Measurements from ENCODE around the gene TUBG1. TPM values are rescaled to one million over a fixed set of nuclear protein-coding genes. Genes with fewer than 3 reads are reported as not detected.
A peak's percentile ranks its signal among the peaks of the same experiment; 100 is the strongest.

TUBG1 gene
- 45.6 TPM for total RNA-seq
- long read RNA-seq, transcript TUBG1-201 (11 exons, 1,611 nt): major isoform, 103 of 128 reads
- long read RNA-seq, partial matches to known transcripts: 16 of 128 reads
- long read RNA-seq, other reads (novel, unspliced or antisense): 9 of 128 reads

DNA sequence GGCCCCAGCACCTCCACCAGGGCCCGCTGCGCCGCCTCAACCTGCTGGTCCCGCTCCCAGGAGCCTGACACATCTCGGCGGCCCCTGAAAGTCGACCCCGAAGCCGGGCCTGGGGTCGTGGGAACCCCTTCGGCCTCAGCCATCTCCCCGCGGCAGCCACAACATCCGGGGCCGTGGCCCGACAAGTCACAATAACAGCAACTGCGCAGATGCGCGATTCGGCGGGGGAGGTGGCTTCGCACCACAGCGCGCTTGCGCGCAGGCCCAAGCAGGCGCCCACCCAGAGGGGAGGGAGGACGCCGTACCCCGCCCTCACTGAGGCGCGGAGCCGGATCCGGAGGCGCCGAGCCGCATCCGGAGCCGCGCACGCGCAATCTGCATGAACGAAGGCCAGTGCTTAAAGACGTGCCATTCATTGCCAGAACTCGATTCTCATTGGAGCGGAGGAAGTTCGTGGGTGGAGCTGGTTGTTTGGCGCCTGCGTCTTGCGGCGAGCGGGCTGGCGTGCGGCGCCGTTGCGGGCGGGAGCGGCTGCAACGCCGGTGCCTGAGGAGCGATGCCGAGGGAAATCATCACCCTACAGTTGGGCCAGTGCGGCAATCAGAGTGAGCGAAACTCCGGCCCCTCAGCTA is at the start of gene TUBG1, which contains the start of gene RETREG3:
Gene TUBG1, plus strand, starts transcription at position 502 of the 632 bp plus-strand sequence. Its CDS starts 55 bp downstream, at position 557.
Gene RETREG3, minus strand, starts transcription at position 193 of the 632 bp plus-strand sequence. Its CDS starts 50 bp downstream, at position 143.
- DNase-seq (ENCODE audit: low spot score): peak; percentile 99
- intact Hi-C loops (cut with DNase I): loop anchor here (2.0 to 5.0 kb wide), 3 partner anchors 32 to 66 kb away; partner anchors contain the start of genes MLX and PSMC3IP

DNA sequence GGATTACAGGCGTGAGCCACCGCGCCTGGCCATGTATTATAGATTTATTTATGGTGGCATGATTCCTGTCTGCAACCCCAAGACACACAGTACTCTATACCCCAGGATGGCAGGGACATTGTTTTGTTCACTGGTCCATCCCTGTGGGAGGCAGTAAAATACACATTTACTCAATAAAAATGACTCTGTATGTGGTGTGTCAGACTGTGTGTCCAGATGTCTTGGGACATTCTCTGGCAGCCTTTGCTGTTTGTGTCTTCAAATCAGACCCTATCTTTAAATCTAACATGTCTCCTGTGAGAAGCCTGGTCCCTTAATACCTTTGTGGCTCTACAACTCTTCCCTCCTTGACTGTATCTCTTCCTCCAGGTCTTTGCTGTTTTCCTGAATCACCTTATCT is 49.2 kb upstream of the TUBG1 start:
- no peak for DNase-seq (ENCODE audit: low spot score)
- intact Hi-C loops (cut with DNase I): no loop called here

DNA sequence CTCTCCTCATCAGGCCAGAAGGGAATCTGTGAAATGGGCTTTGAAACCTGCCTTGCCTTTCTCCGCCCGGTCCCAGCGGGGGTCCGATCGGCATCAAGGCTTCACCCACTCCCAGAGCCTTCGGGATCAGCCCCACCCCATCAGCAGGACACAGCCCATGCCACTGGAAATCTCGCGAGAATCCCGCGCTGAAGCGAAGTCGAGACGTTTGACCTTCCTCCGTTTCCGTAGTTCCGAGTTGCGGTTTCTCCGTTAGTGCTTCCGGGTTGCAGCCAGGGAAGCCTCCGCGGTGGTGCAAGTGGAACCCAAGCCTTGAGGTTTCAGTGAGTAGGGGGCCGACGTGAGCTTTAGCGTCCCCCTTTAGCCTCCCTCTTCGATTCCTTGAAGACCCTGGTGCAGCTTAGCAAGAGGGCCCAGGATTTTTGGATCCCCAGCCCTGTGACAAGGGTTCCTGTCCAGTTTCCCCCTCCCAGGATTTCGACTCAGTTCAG is 47.5 kb upstream of the TUBG1 start, which contains the start of gene COASY:
Gene COASY, plus strand, starts transcription at position 252 of the 491 bp plus-strand sequence. CDS start 475 bp downstream, outside the sequence.
- intact Hi-C loops (cut with DNase I): no loop called here

DNA sequence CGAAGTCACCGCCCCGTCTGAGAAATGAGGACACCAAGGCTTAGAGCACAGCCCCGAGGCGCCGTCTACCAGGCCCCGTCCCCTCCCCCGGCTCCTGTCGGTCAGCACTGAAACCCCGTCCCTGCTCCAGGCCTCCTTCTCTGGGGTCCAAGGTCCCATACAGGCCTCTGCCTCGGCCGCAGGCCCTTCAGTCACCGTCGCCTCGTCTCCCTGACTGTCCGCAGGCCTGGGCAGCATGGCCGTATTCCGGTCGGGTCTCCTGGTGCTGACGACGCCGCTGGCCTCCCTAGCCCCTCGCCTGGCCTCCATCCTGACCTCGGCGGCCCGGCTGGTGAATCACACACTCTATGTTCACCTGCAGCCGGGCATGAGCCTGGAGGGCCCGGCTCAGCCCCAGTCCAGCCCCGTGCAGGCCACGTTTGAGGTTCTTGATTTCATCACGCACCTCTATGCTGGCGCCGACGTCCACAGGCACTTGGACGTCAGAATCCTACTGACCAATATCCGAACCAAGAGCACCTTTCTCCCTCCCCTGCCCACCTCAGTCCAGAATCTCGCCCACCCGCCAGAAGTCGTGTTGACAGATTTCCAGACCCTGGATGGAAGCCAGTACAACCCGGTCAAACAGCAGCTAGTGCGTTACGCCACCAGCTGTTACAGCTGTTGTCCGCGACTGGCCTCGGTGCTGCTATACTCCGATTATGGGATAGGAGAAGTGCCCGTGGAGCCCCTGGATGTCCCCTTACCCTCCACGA is 46.9 kb upstream of the TUBG1 start:
- no peak for DNase-seq (ENCODE audit: low spot score)
- intact Hi-C loops (cut with DNase I): no loop called here

More for the DNA sequence above, 47.5 kb upstream of the TUBG1 start, which contains the start of gene COASY:
- DNase-seq (ENCODE audit: low spot score): peak; percentile 97

DNA sequence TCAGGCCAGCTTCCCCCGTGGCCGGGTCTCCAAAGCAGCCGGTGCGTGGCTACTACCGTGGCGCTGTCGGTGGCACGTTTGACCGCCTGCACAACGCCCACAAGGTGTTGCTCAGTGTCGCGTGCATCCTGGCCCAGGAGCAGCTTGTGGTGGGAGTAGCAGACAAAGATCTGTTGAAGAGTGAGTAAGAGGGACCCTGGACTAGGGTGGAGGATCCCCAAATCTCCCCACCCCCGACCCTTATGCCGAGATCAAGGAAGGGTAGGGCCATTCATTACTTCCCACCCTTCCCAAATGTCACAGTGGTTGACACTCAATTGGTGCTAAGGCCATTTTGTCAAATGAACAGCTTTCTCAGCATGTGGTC is 46.4 kb upstream of the TUBG1 start:
- intact Hi-C loops (cut with DNase I): no loop called here
- no peak for DNase-seq (ENCODE audit: low spot score)

DNA sequence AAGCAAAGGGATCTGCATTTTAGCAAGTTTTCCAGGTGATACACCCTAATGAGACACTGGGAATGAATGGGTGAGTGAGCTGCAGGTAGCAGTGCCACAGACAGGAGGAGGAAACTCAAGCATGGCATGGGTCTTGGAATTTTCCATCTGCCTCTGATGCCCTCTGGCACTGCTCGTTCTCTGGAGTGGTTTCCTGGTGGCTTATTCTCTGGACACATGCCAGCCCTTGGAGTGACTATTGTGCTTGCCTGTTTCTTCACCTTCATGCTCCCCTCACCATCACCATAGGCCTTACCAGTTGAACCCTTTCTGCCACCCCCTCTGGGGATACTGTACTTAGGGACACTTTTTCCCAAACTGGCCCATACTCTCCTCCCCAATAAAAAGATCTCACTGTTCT is 45.9 kb upstream of the TUBG1 start:
- intact Hi-C loops (cut with DNase I): no loop called here
- no peak for DNase-seq (ENCODE audit: low spot score)

DNA sequence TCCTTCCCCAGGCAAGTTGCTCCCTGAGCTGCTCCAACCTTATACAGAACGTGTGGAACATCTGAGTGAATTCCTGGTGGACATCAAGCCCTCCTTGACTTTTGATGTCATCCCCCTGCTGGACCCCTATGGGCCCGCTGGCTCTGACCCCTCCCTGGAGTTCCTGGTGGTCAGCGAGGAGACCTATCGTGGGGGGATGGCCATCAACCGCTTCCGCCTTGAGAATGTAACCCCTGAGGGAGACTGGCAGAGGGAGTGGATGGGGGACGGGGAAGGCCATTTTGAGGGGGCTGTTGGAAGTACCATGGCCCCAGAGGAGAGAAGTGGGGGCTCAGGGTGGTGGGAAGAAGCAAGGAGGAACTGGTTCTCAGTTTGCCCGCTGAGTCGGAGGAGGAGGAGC is 45.5 kb upstream of the TUBG1 start:
- DNase-seq (ENCODE audit: low spot score): no peak
- intact Hi-C loops (cut with DNase I): no loop called here

DNA sequence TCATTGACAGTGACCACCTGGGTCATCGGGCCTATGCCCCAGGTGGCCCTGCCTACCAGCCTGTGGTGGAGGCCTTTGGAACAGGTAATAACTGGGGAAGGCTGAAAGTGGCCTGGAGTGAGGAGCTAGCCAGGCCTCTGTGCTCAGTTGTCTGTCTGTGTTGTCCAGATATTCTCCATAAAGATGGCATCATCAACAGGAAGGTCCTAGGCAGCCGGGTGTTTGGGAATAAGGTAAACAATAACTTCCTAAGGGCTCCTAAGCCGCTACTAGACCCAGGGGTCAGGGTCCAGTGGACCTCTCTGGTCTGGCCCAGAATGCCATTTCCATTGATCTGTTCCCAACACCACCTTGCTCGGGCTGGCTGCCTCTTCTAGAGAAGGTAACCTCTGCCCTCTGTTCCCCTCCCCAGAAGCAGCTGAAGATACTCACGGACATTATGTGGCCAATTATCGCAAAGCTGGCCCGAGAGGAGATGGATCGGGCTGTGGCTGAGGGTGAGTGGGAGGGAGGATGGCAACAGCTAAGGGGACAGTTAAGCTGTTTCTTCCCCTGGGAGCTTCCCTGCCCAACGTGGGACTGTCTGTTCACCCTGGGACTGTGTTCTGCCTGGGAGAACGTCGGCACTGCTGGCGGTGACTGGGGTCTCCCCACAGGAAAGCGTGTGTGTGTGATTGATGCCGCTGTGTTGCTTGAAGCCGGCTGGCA is 44.5 kb upstream of the TUBG1 start:
- no peak for DNase-seq (ENCODE audit: low spot score)
- intact Hi-C loops (cut with DNase I): loop anchor here (5.0 kb wide), 1 partner anchor 42 kb away; the partner anchor contains the start of genes RETREG3 and TUBG1

DNA sequence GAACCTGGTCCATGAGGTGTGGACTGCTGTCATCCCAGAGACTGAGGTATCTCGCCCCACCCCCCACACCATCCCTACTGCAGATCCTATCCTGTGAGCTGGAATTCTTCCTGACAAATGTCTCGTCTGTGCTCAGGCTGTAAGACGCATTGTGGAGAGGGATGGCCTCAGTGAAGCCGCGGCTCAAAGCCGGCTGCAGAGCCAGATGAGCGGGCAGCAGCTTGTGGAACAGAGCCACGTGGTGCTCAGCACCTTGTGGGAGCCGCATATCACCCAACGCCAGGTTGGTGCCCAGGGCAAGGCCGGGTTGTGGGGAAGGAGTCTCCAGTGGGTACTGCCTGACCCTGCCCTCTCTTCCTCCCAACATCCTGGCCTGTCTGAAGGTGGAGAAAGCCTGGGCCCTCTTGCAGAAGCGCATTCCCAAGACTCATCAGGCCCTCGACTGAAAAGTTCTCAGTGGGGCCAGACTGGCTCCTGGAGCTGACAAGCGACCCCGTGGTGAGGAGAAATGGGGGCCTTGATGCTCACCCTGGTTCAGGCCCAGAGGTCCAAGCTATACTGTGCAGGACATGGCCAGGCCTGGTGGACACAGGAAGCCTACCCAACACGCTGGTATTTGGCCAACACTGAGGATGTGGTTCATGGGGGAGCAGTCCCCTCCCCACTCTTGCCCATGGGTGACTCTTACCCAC is 43.8 kb upstream of the TUBG1 start:
- DNase-seq (ENCODE audit: low spot score): no peak
- intact Hi-C loops (cut with DNase I): loop anchor here (5.0 kb wide), 1 partner anchor 42 kb away; the partner anchor contains the start of genes RETREG3 and TUBG1

DNA sequence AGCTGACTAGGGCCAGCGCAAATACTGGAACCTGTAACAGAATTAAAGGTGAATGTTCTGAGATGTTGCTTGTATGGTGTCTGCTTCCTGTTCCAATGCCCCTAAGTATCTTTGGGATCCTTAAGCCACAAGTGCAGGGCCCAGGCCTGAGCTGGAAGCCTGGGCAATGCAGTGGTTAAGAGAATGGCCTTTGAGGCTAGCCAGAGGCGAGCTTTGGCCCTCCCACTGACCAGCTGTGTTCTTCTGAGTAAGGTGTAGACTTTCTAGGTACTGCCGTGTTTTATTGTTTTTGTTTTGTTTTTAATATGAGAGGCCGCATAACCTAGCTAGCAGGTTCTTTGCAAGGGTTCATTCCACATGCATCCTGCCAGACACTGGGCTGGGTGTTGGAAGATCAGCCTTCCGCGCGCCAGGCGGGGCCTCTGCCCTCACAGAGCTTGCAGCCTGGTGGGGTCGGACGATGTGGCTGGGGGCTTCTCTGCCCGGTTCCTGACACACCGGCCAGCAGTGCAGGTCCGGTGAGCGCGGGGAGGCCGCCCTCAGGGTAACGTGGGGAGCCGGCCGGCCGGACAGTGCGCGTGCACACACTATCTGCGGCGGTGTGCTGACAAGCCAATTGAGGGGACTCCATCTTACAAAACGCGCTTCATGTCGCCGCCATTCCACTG is 43.1 kb upstream of the TUBG1 start:
- intact Hi-C loops (cut with DNase I): loop anchor here (5.0 kb wide), 1 partner anchor 41 kb away; the partner anchor contains the start of genes RETREG3 and TUBG1

DNA sequence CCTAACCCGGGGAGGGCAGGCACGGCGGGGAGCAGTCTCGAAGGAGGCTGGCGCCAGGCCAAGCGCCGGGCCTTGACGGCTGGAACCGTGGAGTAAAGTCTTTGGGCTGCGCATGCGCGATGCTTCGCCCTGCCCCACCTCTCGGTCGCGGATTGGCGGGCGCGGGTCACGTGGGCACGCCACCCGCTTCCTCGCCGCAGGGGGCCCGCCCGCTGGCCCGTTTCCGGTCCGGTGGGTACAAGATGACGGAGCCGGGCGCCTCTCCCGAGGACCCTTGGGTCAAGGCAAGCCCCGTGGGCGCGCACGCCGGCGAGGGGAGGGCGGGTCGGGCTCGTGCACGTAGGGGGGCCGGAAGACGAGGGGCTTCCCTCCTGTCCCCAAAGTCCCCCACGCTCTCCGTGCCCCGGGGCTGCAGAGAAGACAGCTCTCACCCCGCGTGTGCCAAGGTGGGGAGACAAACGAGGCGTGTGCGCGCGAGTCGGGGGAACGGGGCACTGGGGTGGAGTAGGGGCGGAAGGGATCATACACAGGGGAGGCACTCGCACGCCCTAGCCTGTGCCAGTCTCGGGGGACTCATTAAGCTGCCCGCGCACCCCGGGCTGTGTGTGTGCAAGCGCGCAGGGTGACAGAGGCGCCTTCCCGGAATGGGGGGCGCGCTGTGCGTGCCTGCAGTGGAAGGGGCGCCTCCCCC is 42.5 kb upstream of the TUBG1 start, which contains the start of gene MLX:
Gene MLX, plus strand, starts transcription at position 218 of the 691 bp plus-strand sequence. Its CDS starts 25 bp downstream, at position 243.
- peak; percentile 96 for DNase-seq (ENCODE audit: low spot score)
- intact Hi-C loops (cut with DNase I): loop anchor here (5.0 kb wide), 1 partner anchor 40 kb away; the partner anchor contains the start of genes RETREG3 and TUBG1

More for the DNA sequence above, 43.1 kb upstream of the TUBG1 start:
- DNase-seq (ENCODE audit: low spot score): no peak

DNA sequence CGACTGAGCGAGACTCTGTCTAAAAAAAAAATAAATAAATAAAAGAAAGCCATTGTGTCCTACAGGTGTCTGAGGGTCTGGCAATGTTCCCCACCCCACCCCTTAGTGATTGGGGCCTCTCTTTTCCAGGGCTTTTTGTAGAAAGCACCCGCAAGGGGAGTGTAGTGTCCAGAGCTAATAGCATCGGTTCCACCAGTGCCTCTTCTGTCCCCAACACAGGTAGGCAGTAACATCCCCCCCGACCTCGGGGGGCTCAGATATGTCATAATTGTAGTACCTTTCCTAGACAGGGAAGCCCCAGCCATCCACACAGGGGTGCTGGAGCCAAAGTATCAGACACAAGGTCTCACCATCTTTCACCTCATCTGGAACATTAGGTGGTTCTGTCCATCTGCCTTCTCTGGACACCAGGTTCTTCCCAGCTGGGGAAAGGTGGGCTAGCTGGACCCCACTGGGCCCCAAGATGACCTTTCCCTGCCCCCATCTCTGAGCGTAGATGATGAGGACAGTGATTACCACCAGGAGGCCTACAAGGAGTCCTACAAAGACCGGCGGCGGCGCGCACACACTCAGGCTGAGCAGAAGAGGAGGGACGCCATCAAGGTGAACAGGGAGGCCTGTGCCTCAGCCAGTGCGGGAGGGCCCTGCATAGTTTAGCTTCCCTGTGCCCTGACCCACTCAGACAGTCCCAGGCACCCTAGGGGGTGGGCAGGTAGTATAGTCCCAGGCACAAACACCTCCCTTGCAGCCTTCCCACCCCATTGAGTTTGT is 41.0 kb upstream of the TUBG1 start:
- intact Hi-C loops (cut with DNase I): loop anchor here (5.0 kb wide), 1 partner anchor 39 kb away; the partner anchor contains the start of genes RETREG3 and TUBG1
- DNase-seq (ENCODE audit: low spot score): no peak

DNA sequence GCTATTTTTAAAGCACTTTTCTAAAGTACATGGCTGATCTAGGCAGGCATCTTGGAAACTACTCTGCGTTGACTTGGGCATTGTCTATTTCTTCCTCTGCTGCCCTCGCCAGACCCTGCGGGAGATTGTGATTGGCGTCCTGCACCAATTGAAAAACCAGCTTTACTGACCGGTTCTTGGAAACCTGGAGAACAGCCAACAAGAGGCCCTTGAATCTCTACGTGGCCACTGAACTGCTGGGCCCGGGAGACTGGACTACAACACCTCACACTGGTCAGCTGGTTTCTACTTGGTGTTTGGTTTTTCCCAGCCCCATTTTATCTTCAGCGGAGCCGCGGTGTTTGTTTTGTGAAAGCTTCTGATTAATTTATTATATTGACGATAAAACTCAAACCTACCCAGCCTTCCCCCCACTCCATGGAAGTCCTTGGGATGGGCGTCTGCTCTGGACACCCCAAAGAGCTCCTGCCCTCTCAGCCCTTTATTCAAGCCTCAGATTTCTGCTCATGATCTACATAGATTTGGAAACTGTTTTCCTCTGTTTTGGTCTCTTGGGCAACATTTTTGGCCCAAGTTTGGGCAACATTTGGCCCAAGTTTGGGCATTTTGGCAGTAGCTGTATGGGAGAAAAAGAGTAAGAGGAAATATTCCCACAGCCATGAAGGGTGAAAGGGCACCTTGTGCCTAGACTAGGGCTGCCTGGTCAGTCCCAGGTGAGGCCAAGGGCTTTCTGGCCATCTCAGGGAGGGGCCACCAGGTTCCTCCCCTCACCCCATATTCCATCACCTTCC is 37.9 kb upstream of the TUBG1 start:
- intact Hi-C loops (cut with DNase I): no loop called here

DNA sequence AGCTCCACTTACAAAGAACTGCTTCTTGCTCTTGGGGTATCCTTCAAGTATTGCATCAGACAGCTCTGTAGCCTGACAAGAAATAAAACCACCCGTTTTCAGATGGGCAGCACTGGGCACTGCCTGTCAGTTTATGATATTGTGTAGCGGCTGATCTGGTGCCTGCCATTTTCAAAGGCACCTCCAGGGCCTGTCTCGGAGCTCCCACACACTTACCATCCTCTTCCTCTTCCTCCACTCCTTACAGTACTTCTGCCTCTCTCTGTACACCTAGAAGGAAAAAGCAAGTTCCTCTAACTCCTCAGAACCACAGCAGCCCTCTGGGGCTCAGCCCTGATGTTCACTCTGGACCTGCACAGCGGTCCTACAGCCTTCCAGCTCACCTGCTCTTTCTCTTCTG is 36.4 kb upstream of the TUBG1 start:
- no peak for DNase-seq (ENCODE audit: low spot score)
- intact Hi-C loops (cut with DNase I): no loop called here

More for the DNA sequence above, 37.9 kb upstream of the TUBG1 start:
- DNase-seq (ENCODE audit: low spot score): no peak

DNA sequence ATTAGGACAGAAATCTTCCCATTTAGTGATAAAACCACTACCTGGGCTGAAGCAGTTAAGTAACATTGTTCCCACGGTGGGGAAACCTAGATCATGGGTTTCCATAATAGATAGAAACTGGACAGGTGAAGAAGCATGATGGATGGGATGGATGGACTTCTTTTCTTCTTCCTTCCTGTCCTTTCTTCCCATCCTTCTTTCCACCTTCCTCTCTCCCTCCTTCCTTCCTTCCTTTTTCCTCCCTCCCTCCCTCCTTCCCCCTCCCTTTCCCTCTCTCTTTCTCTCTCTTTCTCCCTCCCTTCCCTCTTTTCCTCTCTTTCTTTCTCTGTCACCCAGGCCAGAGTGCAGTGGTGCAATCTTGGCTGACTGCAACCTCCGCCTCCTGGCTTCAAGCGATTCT is 35.0 kb upstream of the TUBG1 start:
- intact Hi-C loops (cut with DNase I): no loop called here
- DNase-seq (ENCODE audit: low spot score): no peak

DNA sequence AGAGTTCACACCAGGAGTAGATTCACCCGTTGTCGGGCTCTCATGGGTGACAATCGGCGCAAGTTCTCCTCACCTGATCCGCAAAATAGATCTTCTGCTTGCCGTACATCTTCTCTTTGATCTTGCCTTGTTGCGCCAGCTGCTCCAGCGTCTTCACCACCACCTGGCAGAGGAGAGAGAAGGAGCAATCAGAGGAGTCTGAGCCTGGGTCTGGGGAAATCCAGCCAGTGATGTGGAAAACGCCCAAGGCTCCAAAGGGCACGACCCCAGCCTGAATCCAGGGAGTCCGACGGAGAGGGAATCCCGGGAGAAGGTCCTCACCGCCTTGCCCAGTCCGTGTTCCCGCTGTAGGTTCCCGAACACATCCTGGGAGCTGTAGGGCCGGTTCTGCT is 32.3 kb upstream of the TUBG1 start:
- intact Hi-C loops (cut with DNase I): loop anchor here (2.0 to 5.0 kb wide), 2 partner anchors 32 to 185 kb away; partner anchors contain the start of genes RAMP2, RETREG3 and TUBG1
- no peak for DNase-seq (ENCODE audit: low spot score)

All from cardiac septum (tissue), 1 donor.